HG02938 (cell line): ENCODE data around the gene GRIA2.
"Not testable (repeated sequence)": the region's sequence is repeated elsewhere in the genome, so short reads cannot be mapped to it uniquely, and the experiment has no call there.

Source experiments
- ATAC-seq: cut with Tn5 transposase; IDR thresholded peaks from one replicate; pipeline ENCODE4 v1.9.1; 2021; ENCODE audit warnings: mild to moderate bottlenecking, moderate library complexity; ENCODE audit not compliant: unreplicated experiment

The GRIA2 gene

DNA sequence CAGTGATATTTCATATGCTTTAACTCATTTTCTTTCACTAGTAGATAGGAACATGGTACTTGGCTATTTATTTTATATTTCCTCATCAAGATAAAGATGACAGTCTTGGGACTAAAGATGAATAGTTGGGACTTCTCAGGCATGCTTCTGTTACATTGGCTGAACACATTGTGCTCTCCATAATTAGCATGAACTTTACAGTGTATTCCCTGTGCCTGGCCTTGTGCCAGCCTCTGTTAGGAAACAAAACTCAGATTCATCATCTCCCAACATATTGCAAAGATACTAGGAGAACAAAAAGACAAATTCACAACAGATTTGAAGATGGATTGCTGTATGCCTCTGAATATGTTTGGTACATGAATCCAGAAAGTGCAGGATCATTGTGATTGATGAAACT, 26.4 kb downstream of the GRIA2 start:
- no peak for ATAC-seq

DNA sequence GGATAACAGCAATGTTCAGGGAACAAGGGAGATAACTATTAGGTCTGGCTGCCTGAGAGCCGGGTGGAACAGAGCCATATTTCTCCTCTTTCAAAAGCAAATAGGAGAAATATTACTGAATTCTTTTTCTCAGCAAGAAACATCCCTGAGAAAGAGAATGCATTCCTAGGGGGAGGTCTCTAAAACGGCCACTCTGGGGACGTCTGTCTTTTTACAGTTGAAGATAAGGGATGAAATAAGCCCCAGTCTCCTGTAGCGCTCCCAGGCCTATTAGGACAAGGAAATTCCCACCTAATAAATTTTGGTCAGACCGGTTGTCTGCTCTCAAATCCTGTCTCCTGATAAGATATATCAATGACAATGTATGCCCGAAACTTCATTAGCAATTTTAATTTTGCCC, 37.6 kb downstream of the GRIA2 start:
- not testable (repeated sequence) for ATAC-seq

DNA sequence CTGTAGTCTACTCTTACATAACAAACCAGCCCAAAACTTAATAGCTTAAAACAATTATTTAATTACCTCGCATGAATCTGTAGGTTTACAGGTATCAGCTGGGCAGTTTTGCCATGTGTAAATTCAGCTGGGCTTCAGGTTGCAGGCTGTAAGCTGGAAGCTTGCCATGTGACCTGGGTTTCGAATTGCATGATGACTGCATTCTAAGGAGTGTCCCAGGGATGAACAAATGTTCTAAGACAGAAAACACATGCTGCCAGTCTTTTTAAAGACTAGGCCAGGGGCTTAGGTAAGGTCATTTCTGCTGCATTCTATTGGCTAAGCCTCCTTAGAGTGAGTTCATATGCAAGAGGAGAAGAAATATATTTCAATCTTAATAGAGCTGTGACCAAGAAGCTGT, 44.8 kb downstream of the GRIA2 start:
- no peak for ATAC-seq

DNA sequence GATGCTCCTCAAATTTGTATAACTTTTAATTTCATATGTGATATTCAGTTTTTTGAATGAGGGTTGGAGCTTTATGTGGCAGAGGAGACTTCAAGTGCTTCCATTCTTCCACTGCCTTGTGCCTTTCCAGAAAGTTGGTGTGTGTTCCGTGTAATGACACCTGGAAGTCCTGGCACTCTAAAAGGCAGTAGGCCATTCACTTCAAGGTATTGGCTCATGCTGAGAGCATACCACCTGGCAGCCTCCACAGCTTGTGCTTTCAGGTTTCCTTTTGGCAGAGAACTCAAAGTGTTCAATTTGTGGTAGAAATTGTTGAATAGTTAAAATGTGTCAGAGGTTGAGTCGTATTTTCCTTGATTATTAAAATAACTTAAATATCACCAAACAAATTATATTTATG, 49.6 kb downstream of the GRIA2 start:
- ATAC-seq, result no peak

DNA sequence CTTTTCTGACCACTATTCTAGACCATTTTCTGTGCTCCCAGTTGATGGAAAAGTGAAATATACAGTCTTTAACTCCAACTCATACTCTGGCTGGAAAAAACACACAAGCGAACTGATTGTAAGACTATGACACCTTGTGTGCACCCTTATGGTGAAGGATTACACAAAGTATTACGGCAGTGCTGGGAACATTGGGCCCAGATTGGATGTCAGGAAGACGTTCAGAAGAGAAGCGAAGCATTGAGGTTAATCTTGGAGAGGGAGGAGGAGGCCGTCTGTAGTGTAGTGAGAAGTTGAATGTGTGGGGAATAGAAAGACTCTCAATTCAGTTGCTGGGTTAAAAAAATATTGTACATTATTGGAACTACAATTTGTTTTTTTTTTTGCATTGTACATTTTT, 50.0 kb downstream of the GRIA2 start:
- ATAC-seq, result no peak

DNA sequence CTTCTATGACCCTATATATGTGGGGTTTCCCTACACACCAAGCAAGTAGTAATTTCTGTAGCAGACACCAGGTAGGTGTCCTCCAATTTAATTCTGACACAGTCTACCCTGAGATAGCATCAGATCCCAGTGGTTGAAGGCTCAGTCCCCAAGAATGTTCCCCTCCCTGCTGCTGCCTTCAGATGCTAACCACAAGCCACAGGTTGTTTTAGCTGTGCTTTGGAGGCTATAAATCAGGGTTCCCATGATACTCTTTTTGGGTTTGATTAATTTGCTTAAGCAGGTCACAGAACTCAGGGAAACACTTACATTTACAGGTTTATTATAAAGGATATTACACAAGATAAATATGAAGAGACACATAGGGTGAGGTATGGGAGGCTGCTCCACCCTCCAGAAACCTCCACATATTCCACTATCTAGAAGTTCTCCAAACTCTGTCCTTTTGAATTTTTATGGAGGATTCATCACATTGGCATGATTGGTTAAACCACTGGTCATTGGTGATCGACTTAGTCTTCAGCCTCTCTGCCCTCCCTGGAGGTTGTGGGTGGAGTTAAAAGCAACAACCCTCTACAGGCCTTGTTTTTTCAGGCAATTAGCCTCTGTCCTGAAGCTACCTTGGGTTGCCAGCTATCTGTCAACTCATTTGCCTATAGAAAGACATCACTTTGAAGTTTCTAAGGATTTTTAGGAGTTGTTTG, 50.8 kb downstream of the GRIA2 start:
- ATAC-seq, result no peak

DNA sequence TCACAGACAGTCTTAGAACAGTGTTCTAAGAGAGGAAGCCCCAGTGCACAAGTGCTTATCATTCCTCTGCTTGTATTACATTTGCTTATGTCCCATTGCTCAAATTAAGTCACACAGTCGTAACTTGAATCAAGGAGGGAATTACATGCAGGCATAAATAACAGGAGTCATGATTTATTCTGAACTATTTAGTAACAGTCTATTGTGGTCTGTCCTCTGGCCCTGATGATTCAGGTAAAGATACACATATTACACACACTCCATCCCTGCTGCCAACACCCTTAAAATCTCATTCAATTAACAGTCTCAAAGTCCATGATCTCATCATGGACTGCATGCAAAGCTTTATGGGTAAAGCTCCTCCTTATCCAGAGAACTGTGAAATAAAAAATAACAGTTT, 60.1 kb downstream of the GRIA2 start:
- no peak for ATAC-seq

DNA sequence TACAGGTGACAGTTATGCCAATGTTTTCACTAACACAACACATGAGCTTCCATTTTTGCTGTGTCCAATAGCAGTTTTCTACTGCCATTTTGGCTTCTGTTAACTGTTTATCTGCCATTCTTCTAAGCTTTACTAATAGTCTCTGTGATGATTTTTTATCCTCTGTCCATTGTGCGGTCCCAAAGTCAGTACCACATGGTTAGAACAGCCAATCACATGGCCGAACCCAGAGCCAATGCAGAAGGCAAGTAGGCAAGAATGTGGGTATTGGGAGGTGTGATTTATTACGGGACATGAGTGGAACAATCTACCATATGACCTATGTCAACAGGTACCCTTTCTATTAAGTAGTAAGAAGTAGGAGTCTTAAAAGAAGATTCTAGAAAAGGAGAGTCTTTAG, 61.5 kb downstream of the GRIA2 start:
- no peak for ATAC-seq

DNA sequence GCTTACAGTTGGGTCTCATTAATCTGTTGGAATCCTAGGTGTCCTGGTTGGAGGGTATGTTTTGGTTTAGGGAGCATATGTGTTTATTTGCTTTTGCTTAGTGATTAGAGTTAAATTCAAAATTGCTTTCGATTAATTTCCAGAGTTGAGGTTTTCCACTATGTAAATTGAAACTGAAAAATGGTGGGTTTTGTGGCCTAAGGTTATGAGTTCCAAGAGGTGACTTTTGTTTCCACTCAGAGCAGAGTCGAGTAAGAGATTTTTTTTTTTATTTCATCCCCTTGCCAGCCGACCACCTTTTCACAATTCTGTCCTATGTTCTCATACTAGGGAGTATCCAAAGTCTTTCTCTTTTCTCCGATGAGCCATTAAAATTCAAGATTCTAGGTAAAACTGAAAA, 66.9 kb downstream of the GRIA2 start:
- no peak for ATAC-seq

DNA sequence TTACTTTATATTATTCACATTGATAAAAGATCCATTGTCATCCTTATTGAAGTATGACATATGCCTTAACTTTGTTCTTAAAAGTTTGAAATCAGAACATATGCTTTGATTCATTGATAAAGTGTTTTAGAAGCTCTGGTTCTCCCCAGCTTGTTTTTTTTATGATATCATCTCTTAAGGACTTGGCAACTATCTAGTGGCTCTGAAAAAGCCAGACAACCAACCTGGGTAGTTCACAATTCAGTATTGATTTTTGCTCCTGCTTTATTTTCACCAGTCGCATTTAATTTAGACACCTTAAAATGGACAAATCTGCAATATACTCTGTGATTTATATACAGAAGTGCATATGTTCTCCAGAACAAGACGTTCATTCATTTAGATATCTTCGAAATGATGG, 70.1 kb downstream of the GRIA2 start:
- no peak for ATAC-seq

DNA sequence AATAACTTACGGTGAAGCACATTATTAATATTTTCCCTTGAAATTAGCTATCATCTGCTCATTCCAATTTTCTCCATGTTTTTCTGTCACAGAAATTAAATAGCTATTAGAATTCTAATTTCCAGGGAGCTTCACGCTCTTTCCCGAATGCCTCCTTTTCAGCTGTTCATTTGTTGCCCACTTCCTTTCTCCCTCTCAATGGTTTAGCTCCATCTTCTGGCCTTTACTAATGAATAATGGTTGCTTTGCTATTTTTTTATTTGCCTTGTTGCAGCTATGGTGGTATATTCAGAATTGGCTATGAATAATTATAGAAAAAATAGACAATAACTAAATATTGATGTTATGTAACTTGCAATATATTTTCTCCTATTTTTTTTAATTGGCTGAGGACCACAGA, 70.5 kb downstream of the GRIA2 start:
- ATAC-seq, result no peak

DNA sequence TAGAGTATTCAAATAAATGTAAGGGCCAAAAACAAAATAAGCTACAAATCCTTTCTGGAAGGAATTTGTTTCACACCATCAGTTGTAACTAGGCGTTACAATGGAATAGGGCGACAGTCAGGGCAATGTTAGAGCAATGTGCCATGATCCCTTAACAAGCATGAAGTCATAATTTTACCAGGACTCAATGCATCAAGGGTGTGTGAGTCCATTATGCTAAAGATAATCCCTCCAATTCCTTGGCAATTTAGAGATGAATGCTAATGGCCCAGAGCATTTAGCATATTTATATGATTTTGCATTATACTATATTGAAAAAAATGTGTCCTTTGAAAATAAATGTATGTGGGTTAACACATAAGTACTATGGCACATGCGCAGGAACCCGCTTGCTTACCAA, 73.1 kb downstream of the GRIA2 start:
- ATAC-seq, result no peak

DNA sequence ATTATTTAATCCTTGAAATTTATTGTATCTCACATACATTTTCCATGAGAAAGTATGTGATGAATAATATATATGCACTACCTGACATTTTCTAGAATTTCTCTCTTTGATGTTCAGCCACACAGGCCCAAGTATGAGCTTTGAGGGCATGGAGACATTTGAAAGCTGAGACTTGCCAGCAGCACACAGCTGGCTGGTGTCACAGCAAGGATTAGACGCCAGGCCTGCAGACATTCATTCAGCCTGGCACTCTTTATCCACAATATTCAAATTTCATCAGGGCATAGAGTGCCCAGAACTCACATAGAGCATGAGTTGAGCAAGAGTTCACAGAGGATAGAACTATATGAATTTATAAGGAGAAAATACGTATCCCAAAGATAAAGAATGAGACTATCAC, 74.0 kb downstream of the GRIA2 start:
- no peak for ATAC-seq

DNA sequence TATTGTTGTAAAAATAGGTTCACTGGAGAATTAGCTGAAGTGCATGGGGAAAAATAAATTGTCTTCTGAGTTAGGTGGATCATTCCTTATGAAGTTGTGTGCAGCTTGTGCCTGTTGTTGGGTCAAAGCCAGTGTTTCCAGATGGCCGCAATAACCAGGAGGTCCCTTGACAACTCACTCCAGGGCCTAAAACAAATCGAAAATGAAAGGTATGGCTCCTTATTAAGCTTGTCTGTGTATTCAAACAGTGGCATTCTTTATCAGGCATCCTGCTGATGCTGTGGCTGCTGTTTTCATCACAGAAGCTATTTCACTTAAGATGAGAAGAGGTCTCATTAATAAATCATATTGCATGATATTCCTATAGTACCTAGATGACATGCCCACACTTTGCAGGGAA, 80.2 kb downstream of the GRIA2 start:
- no peak for ATAC-seq

DNA sequence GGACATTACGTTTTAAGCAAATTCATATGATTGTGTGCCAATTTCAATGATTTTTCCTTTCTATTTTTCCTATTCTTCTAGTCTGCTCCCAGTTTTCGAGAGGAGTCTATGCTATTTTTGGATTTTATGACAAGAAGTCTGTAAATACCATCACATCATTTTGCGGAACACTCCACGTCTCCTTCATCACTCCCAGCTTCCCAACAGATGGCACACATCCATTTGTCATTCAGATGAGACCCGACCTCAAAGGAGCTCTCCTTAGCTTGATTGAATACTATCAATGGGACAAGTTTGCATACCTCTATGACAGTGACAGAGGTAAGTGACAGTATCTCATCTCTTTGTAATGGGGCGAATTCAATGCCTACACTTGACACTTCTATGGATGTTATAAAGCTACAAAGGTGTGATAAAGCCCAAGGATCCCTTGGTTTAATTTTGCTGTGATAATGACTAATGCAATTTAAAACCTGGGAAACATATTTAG, 83.0 kb downstream of the GRIA2 start:
- ATAC-seq, result no peak

DNA sequence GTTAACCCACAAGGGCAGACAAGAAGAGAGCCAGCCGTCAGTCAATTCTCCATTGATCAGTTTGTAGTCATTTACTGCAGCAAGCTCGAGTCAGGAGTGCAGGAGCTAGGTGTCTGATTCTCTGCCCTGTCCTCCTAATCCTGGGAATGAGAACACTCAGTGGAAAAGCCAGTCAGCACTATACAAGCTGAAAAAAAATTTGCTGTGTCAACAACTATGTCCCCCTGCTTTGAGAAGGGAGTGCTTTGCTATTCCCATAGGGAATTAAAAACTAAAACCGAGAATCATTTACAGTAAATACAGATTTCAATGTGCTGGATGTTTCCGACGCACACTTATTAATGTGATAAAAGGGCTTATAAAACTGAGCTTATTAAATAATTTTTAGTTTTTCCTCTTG, 84.2 kb downstream of the GRIA2 start:
- no peak for ATAC-seq

DNA sequence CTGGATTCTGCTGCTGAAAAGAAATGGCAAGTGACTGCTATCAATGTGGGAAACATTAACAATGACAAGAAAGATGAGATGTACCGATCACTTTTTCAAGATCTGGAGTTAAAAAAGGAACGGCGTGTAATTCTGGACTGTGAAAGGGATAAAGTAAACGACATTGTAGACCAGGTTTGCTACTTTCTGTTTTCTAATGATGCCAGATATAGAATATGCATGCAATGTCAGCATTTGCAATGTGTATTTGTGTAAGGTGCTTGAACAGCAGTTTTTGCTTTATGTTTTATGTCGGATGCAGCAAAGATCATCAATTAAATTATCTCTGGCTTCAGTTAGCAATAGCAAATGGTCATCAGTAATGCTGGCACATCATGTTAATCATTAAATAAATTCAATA, 92.2 kb downstream of the GRIA2 start:
- ATAC-seq, result no peak

DNA sequence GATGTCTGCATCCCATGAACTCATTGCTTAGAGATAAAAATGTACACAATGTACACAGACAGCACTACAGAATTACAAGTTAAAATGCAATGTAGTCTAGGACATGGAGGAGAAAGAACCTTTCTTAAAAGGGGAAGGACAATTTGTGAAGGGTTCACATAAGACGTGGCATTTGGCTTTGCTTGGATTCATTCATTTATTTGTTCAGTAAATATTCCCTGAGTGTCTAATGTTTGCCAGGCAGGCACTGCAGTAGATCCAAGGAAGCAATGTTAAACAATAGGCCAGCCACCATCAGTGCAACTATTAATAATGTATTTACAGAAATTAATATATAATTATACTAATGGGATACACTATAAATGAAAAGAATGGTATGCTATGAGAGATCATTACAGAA, 94.4 kb downstream of the GRIA2 start:
- ATAC-seq, result no peak

DNA sequence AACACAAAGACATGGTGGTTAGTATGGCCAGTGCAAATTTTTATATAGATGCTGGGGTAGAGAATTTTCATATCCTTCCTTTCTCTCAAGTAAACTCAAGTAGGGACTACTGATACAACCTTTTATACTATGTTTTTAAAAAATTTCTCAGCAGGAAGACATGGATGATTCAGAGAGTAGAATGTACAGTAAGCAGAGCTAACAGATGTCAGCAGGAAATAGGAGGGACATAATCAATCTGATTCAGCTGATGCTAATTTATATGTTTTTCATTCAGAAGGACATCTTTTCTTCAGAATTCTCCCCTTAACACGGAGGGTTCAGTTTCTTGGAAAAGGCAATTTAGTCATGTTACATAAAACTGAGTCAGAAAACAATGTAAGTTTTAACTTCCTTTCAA, 95.4 kb downstream of the GRIA2 start:
- no peak for ATAC-seq

DNA sequence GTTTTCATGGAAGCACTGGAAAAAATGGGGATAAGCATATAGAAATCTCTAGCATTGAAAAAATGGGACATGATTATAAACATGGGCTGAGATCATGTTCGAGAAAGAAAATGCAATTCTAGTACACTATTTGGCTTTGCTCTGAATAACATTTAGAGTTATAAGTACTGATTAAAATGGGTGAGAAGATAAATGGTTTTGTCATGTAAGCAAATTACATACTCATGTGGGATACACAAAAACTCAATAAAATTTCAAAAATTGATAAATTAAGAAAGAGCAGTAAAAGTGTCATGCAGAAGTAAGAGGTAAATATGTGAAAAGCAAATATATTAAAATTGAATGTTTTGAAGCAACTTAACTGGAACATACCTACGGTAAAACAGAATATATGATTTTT, 99.6 kb downstream of the GRIA2 start:
- ATAC-seq, result no peak

DNA sequence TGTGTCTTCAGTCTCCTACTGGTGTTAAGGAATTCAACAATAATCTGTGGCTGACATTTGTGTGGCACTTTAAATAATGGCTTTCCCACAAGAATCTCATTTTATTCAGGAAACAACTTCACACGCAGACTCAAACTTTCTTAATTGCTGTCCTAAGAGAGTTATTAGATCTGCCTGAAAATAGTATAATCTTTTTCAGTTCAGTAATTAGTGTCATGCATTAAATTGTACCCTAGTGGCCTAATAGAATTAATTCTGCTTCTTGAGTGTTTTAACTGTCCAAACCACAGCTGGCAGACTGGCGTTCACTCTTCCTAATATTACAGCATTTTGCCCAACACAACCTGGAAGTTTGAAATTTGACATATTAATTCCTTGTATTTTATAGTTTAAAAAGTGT, 107.1 kb downstream of the GRIA2 start:
- ATAC-seq, result no peak

DNA sequence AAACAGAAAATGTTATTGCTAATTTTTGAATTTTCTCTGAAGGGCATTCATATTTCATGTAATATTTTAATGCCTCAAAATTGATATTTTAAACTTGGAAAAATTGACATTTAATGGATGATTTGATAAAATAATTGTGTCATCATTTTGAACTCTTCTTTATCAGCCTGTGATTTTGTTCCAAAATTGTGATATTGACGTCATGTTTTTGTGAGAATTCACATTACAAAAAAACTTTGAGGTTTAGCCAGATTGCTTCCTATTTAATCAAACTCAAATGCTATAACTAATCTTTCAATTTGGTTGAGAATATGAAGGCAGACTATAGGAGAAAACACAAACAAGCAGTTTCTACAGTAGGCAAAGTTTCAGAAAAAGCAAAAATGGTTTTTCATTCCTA, 137.4 kb downstream of the GRIA2 start:
- ATAC-seq, result no peak

DNA sequence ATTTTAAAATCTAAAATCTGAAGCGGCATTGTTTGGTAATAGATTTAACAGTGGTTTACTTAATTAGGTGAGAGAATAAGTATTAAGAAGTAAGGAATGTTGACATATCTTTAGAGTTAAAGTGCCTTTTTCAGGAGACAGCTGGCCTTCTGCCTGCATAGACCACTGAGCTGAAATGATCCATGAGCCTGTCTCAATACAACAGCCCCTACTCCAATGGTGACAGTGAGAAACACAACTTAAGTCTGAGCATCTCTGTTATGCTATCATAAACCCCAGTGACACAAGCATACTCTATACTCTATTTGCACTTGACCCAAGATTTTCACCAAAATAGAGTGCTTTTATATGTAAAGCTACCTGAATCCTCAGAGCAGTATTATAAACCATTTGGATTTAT, 137.9 kb downstream of the GRIA2 start:
- no peak for ATAC-seq
